ENCODE data around the gene AVP.

AVP gene

DNA sequence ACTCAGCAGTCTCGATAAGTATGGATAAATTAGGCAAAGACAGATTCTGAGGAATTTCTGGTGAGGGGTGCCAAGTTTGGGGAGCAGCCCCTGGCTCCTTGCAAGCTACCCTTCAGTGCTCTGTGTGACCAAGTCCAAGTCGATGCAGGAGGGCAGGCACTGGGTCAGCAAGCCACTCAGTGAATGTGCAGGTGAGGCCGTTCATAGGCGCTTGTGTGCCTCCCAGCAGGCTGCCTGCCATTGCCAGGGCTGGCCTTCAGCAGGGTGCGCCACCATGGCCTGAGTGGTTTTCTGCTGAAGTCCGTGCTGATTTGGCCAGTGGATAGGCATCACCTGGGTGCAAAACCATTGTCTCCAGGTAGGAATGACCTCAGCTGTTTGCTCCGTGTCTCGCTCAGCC, 44.4 kb downstream of the AVP start:
- H3K9ac ChIP-seq (ENCODE audit: low read length), result no peak overlapping the region
- H3K9me2 ChIP-seq (replicated peaks; ENCODE audit: insufficient read depth, low read length), result no peaks in the 10 kb centered on the region
- no peaks in the 10 kb centered on the region for H3K79me2 ChIP-seq (ENCODE audit: insufficient read depth, low read length)
- H3K27me3 ChIP-seq (ENCODE audit: low read length), result no peaks in the 10 kb centered on the region
- H3K4me3 ChIP-seq (ENCODE audit: insufficient read depth, low read length, poor library complexity, severe bottlenecking), result no peak overlapping the region
- H3F3A ChIP-seq (ENCODE audit: insufficient read depth), result no peaks in the 10 kb centered on the region
- no peak overlapping the region for H2AFZ ChIP-seq (ENCODE audit: low read depth, low read length, severe bottlenecking)
- H3K27ac ChIP-seq (ENCODE audit: low read depth, low read length), result no peak overlapping the region
- TF ChIP-seq EZH2phosphoT487 (conservative IDR thresholded peaks at IDR 0.05; ENCODE audit: low read length) (no peak), CTCF (IDR thresholded peaks at IDR 0.05; ENCODE audit: insufficient read depth, low read length, poor library complexity, severe bottlenecking) (no peak)
- H4K20me1 ChIP-seq (ENCODE audit: low read depth, low read length), result no peaks in the 10 kb centered on the region
- H3K9me3 ChIP-seq (ENCODE audit: insufficient read depth, low read length), result no peaks in the 10 kb centered on the region
- 0 out of 2 replicates have a peak, but pooled peaks cover 2% of the 10 kb centered on the region for H3K36me3 ChIP-seq (ENCODE audit: low read length)
- H3K4me2 ChIP-seq (ENCODE audit: low read depth, low read length, poor library complexity, severe bottlenecking), result no peak overlapping the region

- Histone ChIP-seq H4K20me1 (ENCODE audit: low read depth, low read length) (no peaks in the 10 kb centered on the region), H3K4me2 (ENCODE audit: low read depth, low read length, poor library complexity, severe bottlenecking) (no peak overlapping the region), H3K27me3 (ENCODE audit: low read length) (no peaks in the 10 kb centered on the region), H3K9me3 (ENCODE audit: insufficient read depth, low read length) (no peaks in the 10 kb centered on the region), H3K9ac (ENCODE audit: low read length) (no peak overlapping the region), H3K36me3 (ENCODE audit: low read length) (0 out of 2 replicates have a peak, but pooled peaks cover 2% of the 10 kb centered on the region), H3K27ac (ENCODE audit: low read depth, low read length) (no peak overlapping the region), H2AFZ (ENCODE audit: low read depth, low read length, severe bottlenecking) (no peak overlapping the region), H3K4me3 (ENCODE audit: insufficient read depth, low read length, poor library complexity, severe bottlenecking) (no peak overlapping the region), H3K9me2 (replicated peaks; ENCODE audit: insufficient read depth, low read length) (no peaks in the 10 kb centered on the region), H3F3A (ENCODE audit: insufficient read depth) (no peaks in the 10 kb centered on the region), H3K79me2 (ENCODE audit: insufficient read depth, low read length) (no peaks in the 10 kb centered on the region)
- TF ChIP-seq EZH2phosphoT487 (conservative IDR thresholded peaks at IDR 0.05; ENCODE audit: low read length) (no peak), CTCF (IDR thresholded peaks at IDR 0.05; ENCODE audit: insufficient read depth, low read length, poor library complexity, severe bottlenecking) (no peak)
Observed at GRCh38 chr20:3039426-3039825, 45.1 kb downstream of the AVP start.

GRCh38 chr20:3038454-3038853, 46.1 kb downstream of the AVP start:
- H3K4me3 ChIP-seq (ENCODE audit: insufficient read depth, low read length, poor library complexity, severe bottlenecking), result no peak overlapping the region
- H3K79me2 ChIP-seq (ENCODE audit: insufficient read depth, low read length), result no peaks in the 10 kb centered on the region
- H3K4me2 ChIP-seq (ENCODE audit: low read depth, low read length, poor library complexity, severe bottlenecking), result no peak overlapping the region
- TF ChIP-seq EZH2phosphoT487 (conservative IDR thresholded peaks at IDR 0.05; ENCODE audit: low read length) (no peak), CTCF (IDR thresholded peaks at IDR 0.05; ENCODE audit: insufficient read depth, low read length, poor library complexity, severe bottlenecking) (no peak)
- H3F3A ChIP-seq (ENCODE audit: insufficient read depth), result no peaks in the 10 kb centered on the region
- no peaks in the 10 kb centered on the region for H3K27me3 ChIP-seq (ENCODE audit: low read length)
- no peaks in the 10 kb centered on the region for H4K20me1 ChIP-seq (ENCODE audit: low read depth, low read length)
- no peaks in the 10 kb centered on the region for H3K9me2 ChIP-seq (replicated peaks; ENCODE audit: insufficient read depth, low read length)
- 0 out of 2 replicates have a peak, but pooled peaks cover 2% of the 10 kb centered on the region for H3K36me3 ChIP-seq (ENCODE audit: low read length)
- H3K9me3 ChIP-seq (ENCODE audit: insufficient read depth, low read length), result no peaks in the 10 kb centered on the region
- no peak overlapping the region for H3K27ac ChIP-seq (ENCODE audit: low read depth, low read length)
- no peak overlapping the region for H3K9ac ChIP-seq (ENCODE audit: low read length)
- H2AFZ ChIP-seq (ENCODE audit: low read depth, low read length, severe bottlenecking), result no peak overlapping the region

Data from SU-DHL-6 (cell line).